ENCODE measurements around the gene SCD. TPM values are rescaled to one million over a fixed set of nuclear protein-coding genes. Genes with fewer than 3 reads are reported as not detected.

The SCD gene
- total and polyA plus RNA-seq, 10 of the 15 experiments (the other 5 are each of a cell fraction or from before 2014, with no cell fraction given), result 68.7 to 279 (median 99.5) TPM

GRCh38 chr10:100344241-100344788 is 2.7 kb upstream of the SCD start:
- WGBS (ENCODE audit: insufficient coverage, insufficient replicate concordance, low lambda C conversion rate, missing lambda C conversion rate), result 35% methylated on average over 3 of the region's 3 CpGs
- no peak for ATAC-seq
- no peak overlapping the region for H3K27ac ChIP-seq (ENCODE audit: control insufficient read depth, insufficient read depth)
- H3K36me3 ChIP-seq (ENCODE audit: control insufficient read depth in 2 of 2, insufficient read depth in 2 of 2, low read length in 1 of 2), result peaks cover 0 to 5% of the 10 kb centered on the region in 2 experiments; a peak in 2 of 4 replicates
- H3K9ac ChIP-seq (ENCODE audit: control insufficient read depth, insufficient read depth, low read length), result no peak overlapping the region
- no peak for FAIRE-seq
- no peak overlapping the region for H3K4me2 ChIP-seq (ENCODE audit: control insufficient read depth, insufficient read depth)
- no peaks in the 10 kb centered on the region for H3K27me3 ChIP-seq (replicated peaks in 1 of 2; ENCODE audit: control insufficient read depth in 2 of 2, insufficient read depth in 2 of 2, low read length in 1 of 2)
- ChIA-PET RAD21 (ENCODE audit: unreplicated experiment) (interaction anchor here (0.8 to 18.1 kb wide), 10 partner anchors 8 to 174 kb away, joined by 3 to 214 read pairs (median 4); no protein-coding TSS in a partner anchor), CTCF (interaction anchor here (0.8 to 14.9 kb wide), 13 partner anchors 7 to 498 kb away, joined by 3 to 312 read pairs (median 12); partner anchors contain the start of gene PKD2L1), POLR2A (interaction anchor here (0.6 to 11.8 kb wide), 4 partner anchors 17 to 147 kb away, joined by 3 to 191 read pairs (median 40); no protein-coding TSS in a partner anchor), SMC1A (ENCODE audit: uncharacterized antibody, unreplicated experiment) (interaction anchor here (0.7 to 17.4 kb wide), 12 partner anchors 10 to 167 kb away, joined by 3 to 277 read pairs (median 5); partner anchors contain the start of gene PKD2L1)
- H3K79me2 ChIP-seq (ENCODE audit: control insufficient read depth, insufficient read depth, low read length), result peaks cover 33% of the 10 kb centered on the region
- TF ChIP-seq RELA (IDR thresholded peaks at IDR 0.05; ENCODE audit: borderline replicate concordance, partially characterized antibody) (no peak), NR2F1 (conservative IDR thresholded peaks at IDR 0.05) (no peak)
- intact Hi-C loops (cut with micrococcal nuclease; ENCODE audit: unreplicated experiment) (no loop called here), in situ Hi-C loops (cut with MboI) (loop anchor here (5.0 kb wide), 2 partner anchors 88 to 163 kb away; no protein-coding TSS in a partner anchor)
- no peak overlapping the region for H2AFZ ChIP-seq (ENCODE audit: control insufficient read depth, low read depth, low read length)
- no peaks in the 10 kb centered on the region for H3K9me3 ChIP-seq (replicated peaks; ENCODE audit: control insufficient read depth, insufficient read depth, low read length)
- BruUV-seq (replicated peaks), result no TSS peak
- no peak for DNase-seq (ENCODE audit: low read depth, low spot score)
- no peak overlapping the region for H3K4me3 ChIP-seq
- H3K4me1 ChIP-seq (ENCODE audit: control insufficient read depth, insufficient read depth, low read length), result peaks cover 20% of the 10 kb centered on the region
- no peaks in the 10 kb centered on the region for H4K20me1 ChIP-seq (ENCODE audit: control insufficient read depth, insufficient read depth)

- Histone ChIP-seq H3K4me2 (ENCODE audit: control insufficient read depth, insufficient read depth) (peak overlapping the region; percentile 73), H3K9ac (ENCODE audit: control insufficient read depth, insufficient read depth, low read length) (peak overlapping the region; percentile 57; the same call in 1 of the 2 replicates), H4K20me1 (ENCODE audit: control insufficient read depth, insufficient read depth) (peaks cover 4% of the 10 kb centered on the region; the same call in 1 of the 2 replicates), H3K9me3 (replicated peaks; ENCODE audit: control insufficient read depth, insufficient read depth, low read length) (no peaks in the 10 kb centered on the region), H3K4me3 (peak overlapping the region; percentile 86), H3K27ac (ENCODE audit: control insufficient read depth, insufficient read depth) (peak overlapping the region; percentile 72; the same call in 1 of the 2 replicates), H3K27me3 (replicated peaks in 1 of 2; ENCODE audit: control insufficient read depth in 2 of 2, insufficient read depth in 2 of 2, low read length in 1 of 2) (no peaks in the 10 kb centered on the region), H3K4me1 (ENCODE audit: control insufficient read depth, insufficient read depth, low read length) (peaks cover 18% of the 10 kb centered on the region), H3K36me3 (ENCODE audit: control insufficient read depth in 2 of 2, insufficient read depth in 2 of 2, low read length in 1 of 2) (peaks cover 0 to 20% of the 10 kb centered on the region in 2 experiments; a peak in 2 of 4 replicates), H3K79me2 (ENCODE audit: control insufficient read depth, insufficient read depth, low read length) (peaks cover 48% of the 10 kb centered on the region), H2AFZ (ENCODE audit: control insufficient read depth, low read depth, low read length) (no peak overlapping the region; the same call in 1 of the 2 replicates)
- SMC1A ChIA-PET (ENCODE audit: uncharacterized antibody, unreplicated experiment), result interaction anchor here (0.9 to 17.4 kb wide), 8 partner anchors 13 to 86 kb away, joined by 3 to 277 read pairs (median 6); partner anchors contain the start of gene PKD2L1
- no peak for ATAC-seq
- FAIRE-seq, result no peak
- in situ Hi-C loops (cut with MboI), result no loop called here
- no peak for DNase-seq (ENCODE audit: low read depth, low spot score)
- TSS peak; percentile 93 for BruUV-seq (replicated peaks)
- CTCF ChIA-PET, result interaction anchor here (0.6 to 7.7 kb wide), 17 partner anchors 8 to 1339 kb away, joined by 3 to 91 read pairs (median 5); partner anchors contain the start of gene NDUFB8
- RAD21 ChIA-PET (ENCODE audit: unreplicated experiment), result interaction anchor here (0.9 to 18.1 kb wide), 12 partner anchors 9 to 653 kb away, joined by 3 to 214 read pairs (median 5); partner anchors contain the start of genes BLOC1S2 and HIF1AN
- intact Hi-C loops (cut with micrococcal nuclease; ENCODE audit: unreplicated experiment), result loop anchor here (2.0 kb wide), 1 partner anchor 27 kb away; no protein-coding TSS in a partner anchor
- POLR2A ChIA-PET, result interaction anchor here (0.6 to 11.8 kb wide), 9 partner anchors 10 to 725 kb away, joined by 3 to 191 read pairs (median 6); partner anchors contain the start of gene SLC25A28
- WGBS (ENCODE audit: insufficient coverage, insufficient replicate concordance, low lambda C conversion rate, missing lambda C conversion rate), result 69% methylated on average over 9 of the region's 9 CpGs
- TF ChIP-seq KLF5 (IDR thresholded peaks at IDR 0.05; ENCODE audit: partially characterized antibody) (no peak), MEF2A (IDR thresholded peaks at IDR 0.05; ENCODE audit: insufficient read depth, low read depth, low read length) (no peak), ZBED1 (IDR thresholded peaks at IDR 0.05; ENCODE audit: borderline replicate concordance) (no peak), SUZ12 (IDR thresholded peaks at IDR 0.05; ENCODE audit: unreplicated experiment) (no peak), KDM1A (IDR thresholded peaks at IDR 0.05; ENCODE audit: borderline replicate concordance) (no peak), SUPT20H (IDR thresholded peaks at IDR 0.05; ENCODE audit: borderline replicate concordance, control insufficient read depth, low read depth, low read length) (no peak), RB1 (IDR thresholded peaks at IDR 0.05; ENCODE audit: borderline replicate concordance) (no peak), TCF12 (IDR thresholded peaks at IDR 0.05; ENCODE audit: low read depth, low read length) (no peak)
- TF ChIP-seq, protein P1, sequence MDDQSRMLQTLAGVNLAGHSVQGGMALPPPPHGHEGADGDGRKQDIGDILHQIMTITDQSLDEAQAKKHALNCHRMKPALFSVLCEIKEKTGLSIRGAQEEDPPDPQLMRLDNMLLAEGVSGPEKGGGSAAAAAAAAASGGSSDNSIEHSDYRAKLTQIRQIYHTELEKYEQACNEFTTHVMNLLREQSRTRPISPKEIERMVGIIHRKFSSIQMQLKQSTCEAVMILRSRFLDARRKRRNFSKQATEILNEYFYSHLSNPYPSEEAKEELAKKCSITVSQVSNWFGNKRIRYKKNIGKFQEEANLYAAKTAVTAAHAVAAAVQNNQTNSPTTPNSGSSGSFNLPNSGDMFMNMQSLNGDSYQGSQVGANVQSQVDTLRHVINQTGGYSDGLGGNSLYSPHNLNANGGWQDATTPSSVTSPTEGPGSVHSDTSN (IDR thresholded peaks at IDR 0.05; ENCODE audit: insufficient replicate concordance, low read depth, low read length), result no peak
- TF ChIP-seq, protein P2, sequence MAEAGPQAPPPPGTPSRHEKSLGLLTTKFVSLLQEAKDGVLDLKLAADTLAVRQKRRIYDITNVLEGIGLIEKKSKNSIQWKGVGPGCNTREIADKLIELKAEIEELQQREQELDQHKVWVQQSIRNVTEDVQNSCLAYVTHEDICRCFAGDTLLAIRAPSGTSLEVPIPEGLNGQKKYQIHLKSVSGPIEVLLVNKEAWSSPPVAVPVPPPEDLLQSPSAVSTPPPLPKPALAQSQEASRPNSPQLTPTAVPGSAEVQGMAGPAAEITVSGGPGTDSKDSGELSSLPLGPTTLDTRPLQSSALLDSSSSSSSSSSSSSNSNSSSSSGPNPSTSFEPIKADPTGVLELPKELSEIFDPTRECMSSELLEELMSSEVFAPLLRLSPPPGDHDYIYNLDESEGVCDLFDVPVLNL (IDR thresholded peaks at IDR 0.05; ENCODE audit: low read depth, low read length), result no peak
Measured at GRCh38 chr10:100345570-100346330, 1.3 kb upstream of the SCD start.

All from GM12878 (cell line).